ENCODE measurements around the gene DNLZ.

GRCh38 chr9:136391737-136392537 is 28.4 kb upstream of the DNLZ start:
- TF ChIP-seq GATA2 (IDR thresholded peaks at IDR 0.05; ENCODE audit: low read depth, low read length): no peak
- TF ChIP-seq GATA3 (IDR thresholded peaks at IDR 0.05; ENCODE audit: low read depth, low read length): no peak

Data from SH-SY5Y (cell line).